A673 (cell line): Measurements from ENCODE around the gene CST1. TPM values are rescaled to one million over a fixed set of nuclear protein-coding genes. Genes with fewer than 3 reads are reported as not detected.
"Not testable (repeated sequence)": the region's sequence is repeated elsewhere in the genome, so short reads cannot be mapped to it uniquely, and the experiment has no call there.

Experiments
- BruUV-seq: library from RNA; stranded (reverse); fragments of 400-500 nt; replicated peaks from 2 replicates; lab custom pipeline; 2021; lab: Mats Ljungman, UMichigan
- CTCF ChIA-PET: fragments of 300-600 bp; sonication (Branson Sonifier 250); formaldehyde crosslinking; loops from one replicate; lab custom pipeline; 2022; ENCODE audit warnings: antibody characterized with exemption; lab: Charles Lee
- POLR2A ChIA-PET: fragments of 300-600 bp; sonication (Branson Sonifier 250); formaldehyde crosslinking; loops from one replicate; lab custom pipeline; 2022; ENCODE audit warnings: antibody characterized with exemption; ENCODE audit not compliant: low non-redundant PET; lab: Charles Lee
- DNase-seq: peaks from one replicate; pipeline ENCODE4 v3.0.0-alpha.2; 2015; ENCODE audit warnings: low spot score
- H3K27ac ChIP-seq: fragments of 200-600 bp; sonication (generic); 2 replicates; pipeline ENCODE4 v1.5.1; 2016; ENCODE audit warnings: mixed run types, low read depth, mild to moderate bottlenecking, mixed read lengths, antibody characterized with exemption, low read length; ENCODE audit not compliant: poor library complexity, severe bottlenecking
- H3K27me3 ChIP-seq: fragments of 200-600 bp; sonication (generic); replicated peaks from 2 replicates; pipeline ENCODE4 v1.6.1; 2017; ENCODE audit warnings: mixed run types, low read depth, mild to moderate bottlenecking, mixed read lengths, antibody characterized with exemption, low read length; ENCODE audit not compliant: insufficient read depth, poor library complexity
- H3K36me3 ChIP-seq: fragments of 200-600 bp; sonication (generic); 2 replicates; pipeline ENCODE4 v1.6.1; 2016; ENCODE audit warnings: mixed run types, mild to moderate bottlenecking, mixed read lengths, antibody characterized with exemption, low read length; ENCODE audit not compliant: insufficient read depth, poor library complexity, severe bottlenecking
- H3K4me1 ChIP-seq: fragments of 200-600 bp; sonication (generic); 2 replicates; pipeline ENCODE4 v1.6.1; 2017; ENCODE audit warnings: mixed run types, mild to moderate bottlenecking, mixed read lengths, antibody characterized with exemption, low read length; ENCODE audit not compliant: insufficient read depth, poor library complexity, severe bottlenecking
- H3K4me3 ChIP-seq: fragments of 200-600 bp; sonication (generic); 2 replicates; pipeline ENCODE4 v1.5.1; 2016; ENCODE audit warnings: low read depth, mixed run types, mild to moderate bottlenecking, mixed read lengths, low read length; ENCODE audit not compliant: poor library complexity, severe bottlenecking
- H3K9me3 ChIP-seq: fragments of 200-600 bp; sonication (generic); 2 replicates; pipeline ENCODE4 v1.6.1; 2016; ENCODE audit warnings: mixed run types, low read depth, mild to moderate bottlenecking, mixed read lengths, antibody characterized with exemption, low read length; ENCODE audit not compliant: poor library complexity, severe bottlenecking
- CTCF ChIP-seq: fragments of 300-800, 200-600 bp; sonication (generic); conservative IDR thresholded peaks from 2 replicates; pipeline ENCODE4 v1.5.1; 2017; ENCODE audit warnings: low read depth, mild to moderate bottlenecking, antibody characterized with exemption, low read length, moderate library complexity, mixed read lengths
- EZH2 ChIP-seq: fragments of 200-600 bp; sonication (generic); IDR thresholded peaks from 2 replicates; pipeline ENCODE4 v1.6.1; 2017; ENCODE audit warnings: borderline replicate concordance, low read depth, mild to moderate bottlenecking, mixed read lengths, antibody characterized with exemption, low read length; ENCODE audit not compliant: poor library complexity, severe bottlenecking
- intact Hi-C: fragments of 100-400 bp; cut with micrococcal nuclease; formaldehyde crosslinking; loops from one replicate; pipeline ENCODE4 v1.10.0; 2022; ENCODE audit not compliant: unreplicated experiment
- total RNA-seq: library from RNA; stranded (reverse); gene quantifications from 2 replicates; pipeline ENCODE4 v1.2.3, GENCODE V29; 2021

The CST1 gene
- total RNA-seq, 1 experiment from 2014 or later: not detected

GRCh38 chr20:23782366-23782983 is 31.7 kb upstream of the CST1 start:
- CTCF ChIA-PET: no interaction called here
- Histone ChIP-seq H3K9me3 (no peaks in the 10 kb centered on the region), H3K27ac (no peak overlapping the region), H3K4me1 (no peaks in the 10 kb centered on the region), H3K27me3 (no peaks in the 10 kb centered on the region), H3K36me3 (no peaks in the 10 kb centered on the region), H3K4me3 (no peak overlapping the region)
- DNase-seq: peak; percentile 7
- TF ChIP-seq EZH2 (no peak), CTCF (peak; percentile 58)
- POLR2A ChIA-PET: no interaction called here
- no TSS peak for BruUV-seq
- intact Hi-C loops: loop anchor here (10.0 kb wide), 1 partner anchor 192 kb away; no protein-coding TSS in a partner anchor

- H3K9me3 ChIP-seq, BruUV-seq, H3K36me3 ChIP-seq, intact Hi-C loops, DNase-seq, H3K27ac ChIP-seq, CTCF ChIA-PET, H3K4me1 ChIP-seq, H3K27me3 ChIP-seq, H3K4me3 ChIP-seq, POLR2A ChIA-PET: not testable (repeated sequence)
These were observed 27.9 kb upstream of the CST1 start for GRCh38 chr20:23778676-23779075.

GRCh38 chr20:23777380-23777779 is 26.6 kb upstream of the CST1 start:
- not testable (repeated sequence) for DNase-seq

GRCh38 chr20:23776067-23776771 is 25.5 kb upstream of the CST1 start:
- TF ChIP-seq EZH2 (no peak), CTCF (no peak)
- POLR2A ChIA-PET: no interaction called here

More at GRCh38 chr20:23777380-23777779, 26.6 kb upstream of the CST1 start:
- H3K9me3 ChIP-seq, CTCF ChIA-PET, intact Hi-C loops, H3K27ac ChIP-seq, BruUV-seq, H3K4me3 ChIP-seq, POLR2A ChIA-PET, H3K27me3 ChIP-seq, H3K36me3 ChIP-seq, H3K4me1 ChIP-seq: not testable (repeated sequence)

More at GRCh38 chr20:23776067-23776771, 25.5 kb upstream of the CST1 start:
- Histone ChIP-seq H3K36me3 (no peaks in the 10 kb centered on the region), H3K27me3 (peaks cover 4% of the 10 kb centered on the region), H3K4me3 (no peak overlapping the region), H3K27ac (no peak overlapping the region), H3K4me1 (no peaks in the 10 kb centered on the region), H3K9me3 (no peaks in the 10 kb centered on the region)
- no TSS peak for BruUV-seq
- no peak for DNase-seq
- CTCF ChIA-PET: no interaction called here
- intact Hi-C loops: no loop called here
